Neural cell (in vitro differentiated cells): ENCODE results near the gene MALSU1. TPM values are rescaled to one million over a fixed set of nuclear protein-coding genes. Genes with fewer than 3 reads are reported as not detected.

Experiments
- H2AFZ ChIP-seq: fragments of 200-600, 300-800 bp; sonication (generic), shearing (Covaris generic); 2 replicates; pipeline ENCODE4 v1.6.0; 2014; ENCODE audit warnings: low read depth, mild to moderate bottlenecking, antibody characterized with exemption, low read length, moderate library complexity
- H3F3A ChIP-seq: fragments of 200-600 bp; shearing (Covaris generic); 2 replicates; pipeline ENCODE4 v1.6.1; 2016; ENCODE audit warnings: mild to moderate bottlenecking, moderate library complexity, mixed read lengths, antibody characterized with exemption, low read length; ENCODE audit not compliant: insufficient read depth, poor library complexity, severe bottlenecking
- H3K27ac ChIP-seq: fragments of 200-600, 300-800 bp; sonication (generic), shearing (Covaris generic); 2 replicates; pipeline ENCODE4 v1.5.1; 2014; ENCODE audit warnings: mild to moderate bottlenecking, low read length, moderate library complexity
- H3K27me3 ChIP-seq: fragments of 300-800, 200-600 bp; sonication (generic), shearing (Covaris generic); 2 replicates; pipeline ENCODE4 v1.6.0; 2014; ENCODE audit warnings: mild to moderate bottlenecking, low read depth, low read length, moderate library complexity; ENCODE audit not compliant: insufficient read depth
- H3K36me3 ChIP-seq: fragments of 300-800, 200-600 bp; sonication (generic), shearing (Covaris generic); 2 replicates; pipeline ENCODE4 v1.5.1; 2014; ENCODE audit warnings: mild to moderate bottlenecking, antibody characterized with exemption, low read length, moderate library complexity; ENCODE audit not compliant: insufficient read depth
- H3K4me2 ChIP-seq: fragments of 300-800, 200-600 bp; sonication (generic), shearing (Covaris generic); 2 replicates; pipeline ENCODE4 v1.6.0; 2014; ENCODE audit warnings: mild to moderate bottlenecking, low read length
- H3K4me3 ChIP-seq: fragments of 300-800, 200-600 bp; sonication (generic), shearing (Covaris generic); 2 replicates; pipeline ENCODE4 v1.5.1; 2014; ENCODE audit warnings: mild to moderate bottlenecking, low read length, moderate library complexity
- H3K79me2 ChIP-seq: fragments of 200-600 bp; shearing (Covaris generic); replicated peaks from 2 replicates; pipeline ENCODE4 v1.6.0; 2014; ENCODE audit warnings: mild to moderate bottlenecking, low read length, moderate library complexity; ENCODE audit not compliant: insufficient read depth
- H3K9ac ChIP-seq: fragments of 300-800, 200-600 bp; sonication (generic), shearing (Covaris generic); 2 replicates; pipeline ENCODE4 v1.6.1; 2016; ENCODE audit warnings: mild to moderate bottlenecking, low read length, mixed read lengths
- H3K9me2 ChIP-seq: fragments of 200-600 bp; shearing (Covaris generic); 2 replicates; pipeline ENCODE4 v1.6.1; 2016; ENCODE audit warnings: mild to moderate bottlenecking, low read length, mixed read lengths; ENCODE audit not compliant: insufficient read depth
- H3K9me3 ChIP-seq: fragments of 200-600, 300-800 bp; sonication (generic), shearing (Covaris generic); 2 replicates; pipeline ENCODE4 v1.6.1; 2016; ENCODE audit warnings: mild to moderate bottlenecking, mixed run types, low read length, moderate library complexity, mixed read lengths
- H4K20me1 ChIP-seq: fragments of 200-600 bp; shearing (Covaris generic); 2 replicates; pipeline ENCODE4 v1.6.1; 2016; ENCODE audit warnings: mild to moderate bottlenecking, mixed run types; ENCODE audit not compliant: insufficient read depth
- EP300 ChIP-seq: fragments of 450-650 bp; conservative IDR thresholded peaks from 2 replicates; pipeline ENCODE4 v1.6.1; 2014; ENCODE audit warnings: antibody characterized with exemption, mild to moderate bottlenecking, moderate library complexity; ENCODE audit not compliant: poor library complexity, severe bottlenecking
- EZH2 ChIP-seq: fragments of 200-600, 300-800 bp; shearing (Covaris generic), sonication (generic); IDR thresholded peaks from 2 replicates; pipeline ENCODE4 v1.6.1; 2014; ENCODE audit warnings: antibody characterized with exemption, low read length, borderline replicate concordance, mild to moderate bottlenecking; ENCODE audit not compliant: insufficient read depth, poor library complexity, severe bottlenecking
- MXI1 ChIP-seq: fragments of 450-650 bp; conservative IDR thresholded peaks from 2 replicates; pipeline ENCODE4 v1.6.1; 2014; ENCODE audit warnings: antibody characterized with exemption, mild to moderate bottlenecking; ENCODE audit not compliant: poor library complexity, severe bottlenecking
- POLR2AphosphoS5 ChIP-seq: IDR thresholded peaks from 2 replicates; pipeline ENCODE4 v1.6.1; 2012
- RAD21 ChIP-seq: fragments of 450-650 bp; conservative IDR thresholded peaks from 2 replicates; pipeline ENCODE4 v1.6.1; 2014; ENCODE audit warnings: antibody characterized with exemption, mild to moderate bottlenecking, moderate library complexity
- SMC3 ChIP-seq: fragments of 450-650 bp; conservative IDR thresholded peaks from 2 replicates; pipeline ENCODE4 v1.6.1; 2014; ENCODE audit warnings: antibody characterized with exemption, mild to moderate bottlenecking, moderate library complexity; ENCODE audit not compliant: poor library complexity
- TAF1 ChIP-seq: IDR thresholded peaks from 2 replicates; pipeline ENCODE4 v1.6.1; 2012; ENCODE audit warnings: low read depth
- polyA plus RNA-seq: library from polyadenylated mRNA; depleted of rRNA; stranded (reverse); fragments of >200 nt; gene quantifications from 2 replicates; pipeline ENCODE4 v1.2.3, GENCODE V29; 2014
- TF ChIP-seq, protein P1 (sequence below): fragments of 450-650 bp; IDR thresholded peaks from 2 replicates; pipeline ENCODE4 v1.5.1; 2014; ENCODE audit warnings: antibody characterized with exemption, mild to moderate bottlenecking, moderate library complexity; ENCODE audit not compliant: poor library complexity, severe bottlenecking
- TF ChIP-seq, protein P2 (sequence below): IDR thresholded peaks from 2 replicates; pipeline ENCODE4 v1.6.1; 2012; ENCODE audit warnings: borderline replicate concordance

The MALSU1 gene
- polyA plus RNA-seq, 1 donor from 2014 or later: 77.8 TPM

DNA sequence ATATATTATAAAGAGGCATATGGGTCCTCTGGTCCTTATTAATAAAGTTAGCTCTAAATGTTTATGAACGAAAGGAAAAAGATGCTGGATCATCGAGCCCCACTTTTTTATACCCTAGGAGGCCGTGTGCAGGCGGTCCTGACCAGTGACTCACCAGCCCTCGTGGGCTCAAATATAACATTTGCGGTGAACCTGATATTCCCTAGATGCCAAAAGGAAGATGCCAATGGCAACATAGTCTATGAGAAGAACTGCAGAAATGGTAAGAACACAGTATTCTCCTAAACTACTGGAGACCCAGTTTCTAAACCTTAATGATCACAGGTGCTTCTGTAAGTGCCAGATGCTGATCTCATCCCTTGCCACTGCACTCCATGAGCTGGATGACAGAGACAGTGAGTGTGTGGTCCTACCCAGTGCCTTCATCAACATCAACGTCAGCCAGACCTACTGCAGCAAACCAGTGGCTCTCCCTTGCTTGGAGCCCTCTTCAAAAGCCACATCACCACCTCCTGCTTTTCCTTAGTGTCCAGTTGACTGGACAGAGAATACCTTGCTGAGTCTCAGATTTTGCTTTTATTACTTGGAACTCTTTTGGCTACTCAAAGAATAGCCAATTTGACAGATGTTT, 45.0 kb upstream of the MALSU1 start:
- Histone ChIP-seq H3K9me3 (no peaks in the 10 kb centered on the region), H3K9me2 (no peaks in the 10 kb centered on the region), H3K4me2 (no peak overlapping the region), H3K27ac (no peak overlapping the region), H3K4me3 (no peak overlapping the region), H3K27me3 (no peaks in the 10 kb centered on the region), H3F3A (no peaks in the 10 kb centered on the region), H3K9ac (no peak overlapping the region), H3K79me2 (no peaks in the 10 kb centered on the region), H2AFZ (no peak overlapping the region), H3K36me3 (no peaks in the 10 kb centered on the region), H4K20me1 (no peaks in the 10 kb centered on the region)
- TF ChIP-seq EP300 (no peak), RAD21 (no peak), POLR2AphosphoS5 (no peak), TAF1 (no peak), EZH2 (no peak), SMC3 (no peak), MXI1 (no peak)
- TF ChIP-seq, protein P1, sequence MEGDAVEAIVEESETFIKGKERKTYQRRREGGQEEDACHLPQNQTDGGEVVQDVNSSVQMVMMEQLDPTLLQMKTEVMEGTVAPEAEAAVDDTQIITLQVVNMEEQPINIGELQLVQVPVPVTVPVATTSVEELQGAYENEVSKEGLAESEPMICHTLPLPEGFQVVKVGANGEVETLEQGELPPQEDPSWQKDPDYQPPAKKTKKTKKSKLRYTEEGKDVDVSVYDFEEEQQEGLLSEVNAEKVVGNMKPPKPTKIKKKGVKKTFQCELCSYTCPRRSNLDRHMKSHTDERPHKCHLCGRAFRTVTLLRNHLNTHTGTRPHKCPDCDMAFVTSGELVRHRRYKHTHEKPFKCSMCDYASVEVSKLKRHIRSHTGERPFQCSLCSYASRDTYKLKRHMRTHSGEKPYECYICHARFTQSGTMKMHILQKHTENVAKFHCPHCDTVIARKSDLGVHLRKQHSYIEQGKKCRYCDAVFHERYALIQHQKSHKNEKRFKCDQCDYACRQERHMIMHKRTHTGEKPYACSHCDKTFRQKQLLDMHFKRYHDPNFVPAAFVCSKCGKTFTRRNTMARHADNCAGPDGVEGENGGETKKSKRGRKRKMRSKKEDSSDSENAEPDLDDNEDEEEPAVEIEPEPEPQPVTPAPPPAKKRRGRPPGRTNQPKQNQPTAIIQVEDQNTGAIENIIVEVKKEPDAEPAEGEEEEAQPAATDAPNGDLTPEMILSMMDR: no peak
- TF ChIP-seq, protein P2, sequence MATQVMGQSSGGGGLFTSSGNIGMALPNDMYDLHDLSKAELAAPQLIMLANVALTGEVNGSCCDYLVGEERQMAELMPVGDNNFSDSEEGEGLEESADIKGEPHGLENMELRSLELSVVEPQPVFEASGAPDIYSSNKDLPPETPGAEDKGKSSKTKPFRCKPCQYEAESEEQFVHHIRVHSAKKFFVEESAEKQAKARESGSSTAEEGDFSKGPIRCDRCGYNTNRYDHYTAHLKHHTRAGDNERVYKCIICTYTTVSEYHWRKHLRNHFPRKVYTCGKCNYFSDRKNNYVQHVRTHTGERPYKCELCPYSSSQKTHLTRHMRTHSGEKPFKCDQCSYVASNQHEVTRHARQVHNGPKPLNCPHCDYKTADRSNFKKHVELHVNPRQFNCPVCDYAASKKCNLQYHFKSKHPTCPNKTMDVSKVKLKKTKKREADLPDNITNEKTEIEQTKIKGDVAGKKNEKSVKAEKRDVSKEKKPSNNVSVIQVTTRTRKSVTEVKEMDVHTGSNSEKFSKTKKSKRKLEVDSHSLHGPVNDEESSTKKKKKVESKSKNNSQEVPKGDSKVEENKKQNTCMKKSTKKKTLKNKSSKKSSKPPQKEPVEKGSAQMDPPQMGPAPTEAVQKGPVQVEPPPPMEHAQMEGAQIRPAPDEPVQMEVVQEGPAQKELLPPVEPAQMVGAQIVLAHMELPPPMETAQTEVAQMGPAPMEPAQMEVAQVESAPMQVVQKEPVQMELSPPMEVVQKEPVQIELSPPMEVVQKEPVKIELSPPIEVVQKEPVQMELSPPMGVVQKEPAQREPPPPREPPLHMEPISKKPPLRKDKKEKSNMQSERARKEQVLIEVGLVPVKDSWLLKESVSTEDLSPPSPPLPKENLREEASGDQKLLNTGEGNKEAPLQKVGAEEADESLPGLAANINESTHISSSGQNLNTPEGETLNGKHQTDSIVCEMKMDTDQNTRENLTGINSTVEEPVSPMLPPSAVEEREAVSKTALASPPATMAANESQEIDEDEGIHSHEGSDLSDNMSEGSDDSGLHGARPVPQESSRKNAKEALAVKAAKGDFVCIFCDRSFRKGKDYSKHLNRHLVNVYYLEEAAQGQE: no peak

- Histone ChIP-seq H3K9ac (no peak overlapping the region), H4K20me1 (no peaks in the 10 kb centered on the region), H3K9me3 (no peaks in the 10 kb centered on the region), H2AFZ (no peak overlapping the region), H3K9me2 (no peaks in the 10 kb centered on the region), H3K36me3 (no peaks in the 10 kb centered on the region), H3K4me2 (no peak overlapping the region), H3K4me3 (no peak overlapping the region), H3K79me2 (no peaks in the 10 kb centered on the region), H3K27ac (no peak overlapping the region), H3K27me3 (no peaks in the 10 kb centered on the region), H3F3A (no peaks in the 10 kb centered on the region)
- TF ChIP-seq RAD21 (no peak), EZH2 (no peak), EP300 (no peak), TAF1 (no peak), SMC3 (no peak), MXI1 (no peak), POLR2AphosphoS5 (no peak)
- TF ChIP-seq, protein P2: no peak
- TF ChIP-seq, protein P1: no peak
Observed at GRCh38 chr7:23256731-23257130, 42.4 kb upstream of the MALSU1 start.
